A549 treated with Hydrocortisone at 1 μM for 4 hours (cell line): ENCODE measurements around the gene PPP6C. TPM values are rescaled to one million over a fixed set of nuclear protein-coding genes. Genes with fewer than 3 reads are reported as not detected.

Experiments
- total RNA-seq: library from RNA; stranded (reverse); fragments of 200-300 nt; extraction: Qiagen RNA extraction; gene quantifications from 5 replicates; pipeline ENCODE4 v1.2.3, GENCODE V29; 2022

The PPP6C gene
- total RNA-seq: 26.8 to 29.4 TPM (median 28.8 TPM) in 5 replicates

DNA sequence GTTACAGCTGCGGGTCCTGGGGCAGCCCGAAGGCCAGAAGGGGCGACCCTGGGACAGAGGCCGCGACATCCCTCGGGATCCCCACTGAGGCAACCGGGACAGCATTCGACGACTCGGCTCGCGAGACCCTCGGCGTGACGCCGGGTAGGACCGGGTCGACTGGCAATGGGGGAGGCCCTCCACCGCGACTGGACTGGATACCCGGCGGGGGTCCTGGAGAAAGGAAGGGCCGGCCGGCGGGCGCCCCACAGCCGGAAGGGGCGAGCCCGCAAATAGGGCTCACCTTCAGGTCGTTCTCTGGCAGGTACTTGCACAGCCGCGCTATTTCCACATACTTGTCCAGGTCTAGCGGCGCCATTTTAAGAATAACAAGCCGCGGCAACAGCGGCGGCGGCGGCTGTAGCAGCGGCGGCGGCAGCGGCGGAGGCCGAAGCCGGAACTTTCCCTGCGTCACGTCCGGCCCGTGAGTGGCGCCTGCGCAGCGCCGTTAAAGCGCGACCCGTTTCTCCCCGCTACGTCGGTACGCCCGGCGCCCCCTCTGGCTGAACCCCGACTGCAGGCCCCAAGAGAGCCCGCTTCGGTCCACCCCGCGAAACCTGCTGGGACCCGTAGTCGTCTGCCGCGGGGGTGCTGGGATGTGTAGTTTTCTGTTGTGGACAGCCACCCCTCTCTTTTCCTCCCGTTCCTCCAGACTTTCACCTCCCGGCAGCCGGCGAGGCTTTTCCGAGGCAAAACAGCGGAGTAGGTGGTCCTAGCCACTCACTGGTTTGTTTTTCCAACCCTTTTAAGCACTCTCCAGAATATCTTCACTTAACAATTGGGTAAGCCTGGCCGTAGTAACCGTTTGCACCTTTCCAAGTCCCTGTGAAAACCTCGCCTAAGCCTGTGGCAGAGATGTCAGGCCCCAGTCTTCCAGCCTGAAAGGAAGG, at the start of gene PPP6C:
Gene PPP6C (minus strand): TSS at position 443 of the 929 bp plus-strand sequence. CDS start 85 bp downstream, at position 358.

DNA sequence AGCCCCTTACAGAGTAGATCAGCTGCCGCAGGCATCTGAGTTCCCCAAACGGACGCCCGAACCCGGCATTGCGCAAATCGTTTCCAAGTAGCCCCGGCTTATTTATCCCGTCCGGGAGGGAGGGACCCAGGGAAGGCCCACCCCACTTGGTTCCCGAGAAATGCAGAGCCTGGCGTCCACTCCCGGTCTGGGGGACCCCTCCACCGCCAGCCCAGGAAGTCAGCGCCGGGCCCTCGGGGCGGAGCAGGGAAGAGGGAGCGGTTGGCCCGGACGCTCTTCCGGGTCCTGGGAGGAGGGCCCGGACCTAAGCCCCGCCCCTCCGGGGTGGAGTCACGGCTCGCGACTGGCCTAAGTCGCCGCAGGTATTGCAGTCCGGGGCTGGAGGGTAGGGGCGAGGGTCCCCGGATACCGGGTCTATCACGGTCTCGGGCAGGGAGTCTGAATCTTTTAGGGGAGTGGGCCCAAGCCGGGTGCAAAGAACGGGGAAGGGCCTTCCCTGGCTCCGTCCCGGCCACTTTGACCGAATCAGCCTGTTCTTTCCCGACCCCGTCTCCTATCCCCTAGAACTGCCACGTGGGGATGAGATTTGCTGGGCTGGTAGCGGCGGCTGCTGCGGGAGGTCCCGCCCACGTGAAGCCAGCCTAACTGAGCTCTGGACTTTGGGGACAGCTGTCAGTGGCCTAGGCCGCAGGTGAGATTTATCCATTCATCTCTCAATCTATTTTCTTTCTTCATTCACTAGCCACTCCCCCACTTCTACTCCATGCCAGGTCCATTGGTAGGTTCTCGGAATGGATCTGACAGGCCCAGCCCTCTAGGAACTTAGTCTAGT, 10.8 kb upstream of the PPP6C start, which contains the start of gene RABEPK:
Gene RABEPK (plus strand): TSS at position 327 of the 832 bp plus-strand sequence. CDS start 2,472 bp downstream, outside the sequence.

DNA sequence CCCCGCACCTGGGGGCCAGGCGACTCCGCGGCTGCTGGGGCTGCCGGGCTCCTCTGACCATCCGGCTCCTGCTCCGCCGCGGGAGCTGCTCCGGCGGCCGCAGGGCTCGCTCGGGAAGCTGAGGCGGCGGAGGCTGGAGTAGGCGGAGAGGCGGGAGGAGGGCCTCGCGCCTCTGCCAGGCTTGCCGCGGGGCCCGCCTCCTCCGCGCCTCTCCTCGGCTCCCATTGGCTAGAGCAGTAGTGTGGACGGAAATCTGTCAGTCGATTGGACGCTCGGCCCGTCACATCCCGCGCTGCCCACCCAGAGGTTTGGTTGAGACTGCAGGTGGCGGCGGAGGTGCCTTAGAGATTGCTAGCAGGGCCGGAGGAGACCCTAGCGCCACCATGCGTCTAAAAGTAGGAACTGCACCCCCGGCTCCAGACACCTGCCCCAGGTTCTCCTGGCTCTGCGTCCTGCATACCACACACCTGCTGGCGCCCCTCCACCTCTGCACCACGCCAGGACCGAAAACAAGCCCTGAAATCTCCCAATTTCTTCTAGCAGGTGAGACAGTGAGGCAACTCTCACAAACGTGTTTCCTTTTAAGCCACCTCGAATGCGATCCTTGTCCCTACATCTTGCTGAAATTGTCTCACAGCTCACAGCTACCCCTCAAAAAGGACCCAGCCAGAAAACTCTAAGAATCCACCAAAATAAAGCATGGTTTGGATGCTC, 46.1 kb downstream of the PPP6C start, which contains the start of gene SCAI:
Gene SCAI (minus strand): TSS at position 152 of the 714 bp plus-strand sequence. CDS start 91 bp downstream, at position 61.

Other genes starting within 250 kb of the PPP6C start
- 10.5 to 12.9 TPM (median 11.3 TPM) in 5 replicates for gene GOLGA1, start 248.7 kb downstream of the PPP6C start, total RNA-seq
- 1.3 to 2.1 TPM (median 1.5 TPM) in 5 replicates for gene SCAI, start 46.3 kb downstream of the PPP6C start, total RNA-seq
- gene RABEPK, start 10.7 kb upstream of the PPP6C start, total RNA-seq: 35.5 to 42.6 TPM (median 40.4 TPM) in 5 replicates
- 336 to 395 TPM (median 378 TPM) in 5 replicates for gene HSPA5, start 51.5 kb upstream of the PPP6C start, total RNA-seq
- 11.4 to 19.4 TPM (median 15.7 TPM) in 5 replicates for gene GAPVD1, start 72.0 kb upstream of the PPP6C start, total RNA-seq